HepG2 (cell line): ENCODE data around the gene KRTAP10-2. TPM values are rescaled to one million over a fixed set of nuclear protein-coding genes. Genes with fewer than 3 reads are reported as not detected.

Experiments used
- ATAC-seq: fragments of 200-7000 bp; cut with Tn5 transposase; 3 replicates; pipeline ENCODE4 v1.9.1; 2020; ENCODE audit warnings: mild to moderate bottlenecking, moderate library complexity
- BruUV-seq: library from RNA; stranded (reverse); fragments of 400-500 nt; replicated peaks from 2 replicates; lab custom pipeline; 2021; lab: Mats Ljungman, UMichigan
- CTCF ChIA-PET: fragments of 300-600 bp; formaldehyde crosslinking; extraction: SDS; loops from one replicate; lab custom pipeline; 2021; ENCODE audit warnings: low total read pairs, inconsistent platforms, low intra/inter-chr PET ratio; lab: Yijun Ruan, JAX
- POLR2A ChIA-PET: fragments of 350-600 bp; sonication (Branson Sonifier 250); formaldehyde crosslinking; loops from one replicate; lab custom pipeline; 2020; ENCODE audit warnings: antibody characterized with exemption, inconsistent platforms; lab: Yijun Ruan, JAX
- DNase-seq: peaks from one replicate; pipeline ENCODE4 v3.0.0-alpha.2; 2015; ENCODE audit warnings: low spot score
- FAIRE-seq: peaks from 3 replicates; lab custom pipeline; 2011; peaks lifted over from hg19 to GRCh38; lab: Jason Lieb, UNC
- H2AFZ ChIP-seq: one replicate; pipeline ENCODE4 v1.6.1; 2011; ENCODE audit warnings: low read length, inconsistent platforms
- H3K27ac ChIP-seq: fragments of 300-600 bp; 3 replicates; pipeline ENCODE4 v1.8.0; 2011; ENCODE audit warnings: mixed run types, mild to moderate bottlenecking, mixed read lengths, low read length, inconsistent platforms; ENCODE audit not compliant: insufficient read depth; ENCODE audit errors: extremely low read length
- H3K27me3 ChIP-seq, 2 experiments: fragments of 200-600 bp in 1 of 2; 2 replicates in 1 of 2; 3 replicates in 1 of 2; pipeline versions ENCODE4 v1.6.0 to v1.8.0; 2011; ENCODE audit warnings: low read length in 2 of 2, mild to moderate bottlenecking in 2 of 2, moderate library complexity in 2 of 2, inconsistent platforms in 1 of 2; ENCODE audit not compliant: insufficient read depth in 2 of 2, control insufficient read depth in 1 of 2
- H3K36me3 ChIP-seq, 2 experiments: fragments of 200-600 bp in 1 of 2; replicated peaks in 1 of 2; 2 replicates in 1 of 2; 3 replicates in 1 of 2; pipeline versions ENCODE4 v1.5.1 to v1.8.0; 2011; ENCODE audit warnings: low read length in 2 of 2, inconsistent platforms in 1 of 2; ENCODE audit not compliant: insufficient read depth in 2 of 2, control insufficient read depth in 1 of 2
- H3K4me1 ChIP-seq: 2 replicates; pipeline ENCODE4 v1.5.1; 2012; ENCODE audit warnings: low read length, inconsistent platforms; ENCODE audit not compliant: insufficient read depth
- H3K4me2 ChIP-seq: 2 replicates; pipeline ENCODE4 v1.6.0; 2011; ENCODE audit warnings: low read depth, low read length, inconsistent platforms
- H3K4me3 ChIP-seq, 3 experiments: fragments of 200-600 bp in 1 of 3; sonication (generic), shearing (Covaris generic) in 1 of 3; replicated peaks in 1 of 3; 2 replicates each; pipeline ENCODE4 v1.5.1; 2011 to 2016; ENCODE audit warnings: low read length in 3 of 3, inconsistent platforms in 2 of 3, low read depth in 2 of 3, mild to moderate bottlenecking in 2 of 3, control low read depth in 1 of 3, mixed read lengths in 1 of 3; ENCODE audit not compliant: insufficient read depth in 1 of 3
- H3K79me2 ChIP-seq: one replicate; pipeline ENCODE4 v1.6.1; 2011; ENCODE audit warnings: low read length, inconsistent platforms; ENCODE audit not compliant: insufficient read depth
- H3K9ac ChIP-seq: 2 replicates; pipeline ENCODE4 v1.6.0; 2011; ENCODE audit warnings: mild to moderate bottlenecking, low read depth, low read length, inconsistent platforms; ENCODE audit not compliant: insufficient read depth
- H3K9me3 ChIP-seq: 2 replicates; pipeline ENCODE4 v1.5.1; 2012; ENCODE audit warnings: mild to moderate bottlenecking, low read length
- H4K20me1 ChIP-seq: 2 replicates; pipeline ENCODE4 v1.6.0; 2011; ENCODE audit warnings: inconsistent platforms, mild to moderate bottlenecking, low read length, moderate library complexity; ENCODE audit not compliant: insufficient read depth
- ATF4 ChIP-seq, 2 experiments: fragments of 450-650 bp in 1 of 2; sonication (generic) in 1 of 2; formaldehyde crosslinking; IDR thresholded peaks; 2 replicates each; pipeline versions ENCODE4 v1.5.0 to v1.8.0; 2020 to 2022; ENCODE audit warnings: mild to moderate bottlenecking in 1 of 2, missing genetic modification reagents in 1 of 2
- BCL6 ChIP-seq: IDR thresholded peaks from 2 replicates; pipeline ENCODE4 v1.6.1; 2016; ENCODE audit warnings: missing genetic modification reagents, missing compliant biosample characterization
- EZH2 ChIP-seq: conservative IDR thresholded peaks from 2 replicates; pipeline ENCODE4 v1.6.1; 2012; ENCODE audit warnings: mild to moderate bottlenecking, low read depth, low read length, moderate library complexity
- GTF3A ChIP-seq: sonication (generic); formaldehyde crosslinking; conservative IDR thresholded peaks from 2 replicates; pipeline ENCODE4 v1.4.0; 2020; ENCODE audit warnings: mild to moderate bottlenecking, missing genetic modification reagents
- NCOA1 ChIP-seq: sonication (generic); formaldehyde crosslinking; IDR thresholded peaks from 2 replicates; pipeline ENCODE4 v1.9.0; 2021; ENCODE audit warnings: missing genetic modification reagents
- NFKBIZ ChIP-seq: IDR thresholded peaks from 2 replicates; pipeline ENCODE4 v1.6.1; 2018; ENCODE audit warnings: missing genetic modification reagents, missing compliant biosample characterization
- PHF5A ChIP-seq: IDR thresholded peaks from one replicate; pipeline ENCODE4 v1.6.1; 2018; ENCODE audit warnings: low read depth, missing genetic modification reagents; ENCODE audit not compliant: unreplicated experiment
- POLR2A ChIP-seq, 2 experiments: IDR thresholded peaks; 2 replicates each; pipeline ENCODE4 v1.6.1; 2011; ENCODE audit warnings: low read depth in 2 of 2, low read length in 2 of 2, mild to moderate bottlenecking in 1 of 2, moderate library complexity in 1 of 2; ENCODE audit not compliant: insufficient read depth in 1 of 2
- POLR2AphosphoS5 ChIP-seq: IDR thresholded peaks from 2 replicates; pipeline ENCODE4 v1.6.1; 2012; ENCODE audit warnings: low read depth, low read length
- SIX1 ChIP-seq: sonication (generic); formaldehyde crosslinking; IDR thresholded peaks from 2 replicates; pipeline ENCODE4 v1.4.0; 2020; ENCODE audit warnings: missing genetic modification reagents, borderline replicate concordance
- SNAPC2 ChIP-seq: sonication (generic); formaldehyde crosslinking; IDR thresholded peaks from 2 replicates; pipeline ENCODE4 v1.8.1; 2022; ENCODE audit warnings: mild to moderate bottlenecking, missing genetic modification reagents
- SUZ12 ChIP-seq: fragments of 150-350 bp; IDR thresholded peaks from 2 replicates; pipeline ENCODE4 v1.6.1; 2014; ENCODE audit warnings: low read depth, low read length
- TAF1 ChIP-seq: sonication (generic); formaldehyde crosslinking; IDR thresholded peaks from 2 replicates; pipeline ENCODE4 v1.4.0; 2020; ENCODE audit warnings: missing genetic modification reagents
- THRA ChIP-seq: sonication (generic); formaldehyde crosslinking; IDR thresholded peaks from 2 replicates; pipeline ENCODE4 v1.4.0; 2020; ENCODE audit warnings: missing genetic modification reagents, borderline replicate concordance
- TRIM22 ChIP-seq: fragments of 450-650 bp; IDR thresholded peaks from 2 replicates; pipeline ENCODE4 v1.6.1; 2017
- YEATS2 ChIP-seq: sonication (generic); formaldehyde crosslinking; IDR thresholded peaks from 2 replicates; pipeline ENCODE4 v1.4.0; 2020; ENCODE audit warnings: missing genetic modification reagents, borderline replicate concordance
- ZMYM2 ChIP-seq: sonication (generic); formaldehyde crosslinking; IDR thresholded peaks from 2 replicates; pipeline ENCODE4 v1.8.0; 2022; ENCODE audit warnings: mild to moderate bottlenecking, missing genetic modification reagents
- ZNF782 ChIP-seq: sonication (generic); formaldehyde crosslinking; IDR thresholded peaks from 2 replicates; pipeline ENCODE4 v1.4.0; 2020; ENCODE audit warnings: missing genetic modification reagents, mild to moderate bottlenecking, borderline replicate concordance
- WGBS: methylation state at CpG from one replicate; pipeline ENCODE4 v1.1.6; 2017; ENCODE audit warnings: low lambda C conversion rate; 5-methylcytosine and 5-hydroxymethylcytosine counted together
- in situ Hi-C: cut with HindIII; loops from 2 replicates; pipeline ENCODE4 v1.10.0; 2017; ENCODE audit warnings: low pct_unique_long_range_greater_than_20kb; ENCODE audit not compliant: extremely low pct_ligation_motif_present
- intact Hi-C: fragments of 100-400 bp; cut with micrococcal nuclease; formaldehyde crosslinking; loops from one replicate; pipeline ENCODE4 v1.10.0; 2022; ENCODE audit not compliant: unreplicated experiment
- polyA plus RNA-seq, 8 experiments: library from polyadenylated mRNA; depleted of rRNA in 3 of 8; stranded (reverse) in 7 of 8; unstranded in 1 of 8; fragments of >200 nt; fragmentation: Illumina TruSeq in 4 of 8; extraction: Trizol in 4 of 8; gene quantifications; 2 replicates each; pipeline versions ENCODE4 v1.2.1 to v1.2.3, GENCODE V29; 2011 to 2016; ENCODE audit warnings: low read depth in 4 of 8, missing spikeins in 1 of 8, mixed read lengths in 1 of 8; ENCODE audit not compliant: insufficient read depth in 1 of 8
- total RNA-seq, 5 experiments: library from RNA; depleted of rRNA; stranded (reverse); fragments of >200 nt; fragmentation: Illumina TruSeq; extraction: Trizol; gene quantifications; 2 replicates each; pipeline ENCODE4 v1.2.3, GENCODE V29; 2016; ENCODE audit warnings: low read depth in 1 of 5

The KRTAP10-2 gene
- total and polyA plus RNA-seq, 2 of the 13 experiments (the other 11 are each of a cell fraction or from before 2014, with no cell fraction given): not detected

GRCh38 chr21:44532712-44533111, 18.6 kb downstream of the KRTAP10-2 start:
- 63% methylated on average over 15 of the region's 16 CpGs for WGBS

GRCh38 chr21:44531606-44532564, 19.4 kb downstream of the KRTAP10-2 start:
- 51% methylated on average over 30 of the region's 30 CpGs for WGBS
- H3K4me1 ChIP-seq: no peaks in the 10 kb centered on the region
- no peak overlapping the region for H3K4me3 ChIP-seq
- no peak overlapping the region for H3K9ac ChIP-seq
- no peak overlapping the region for H2AFZ ChIP-seq
- H3K4me2 ChIP-seq: no peak overlapping the region
- BruUV-seq: no TSS peak
- ChIA-PET POLR2A (no interaction called here), CTCF (no interaction called here)
- H4K20me1 ChIP-seq: no peaks in the 10 kb centered on the region
- H3K36me3 ChIP-seq: no peaks in the 10 kb centered on the region
- in situ Hi-C loops: no loop called here
- no peaks in the 10 kb centered on the region for H3K9me3 ChIP-seq
- DNase-seq (no peak), FAIRE-seq (no peak), ATAC-seq (no peak)
- H3K79me2 ChIP-seq: no peaks in the 10 kb centered on the region
- intact Hi-C loops: no loop called here
- no peak overlapping the region for H3K27ac ChIP-seq
- peaks cover 0 to 14% of the 10 kb centered on the region in 2 experiments; a peak in 2 of 5 replicates for H3K27me3 ChIP-seq
- TF ChIP-seq YEATS2 (CRISPR knock-in tag): no peak
- TF ChIP-seq SIX1: no peak
- no peak for TF ChIP-seq ATF4 (CRISPR knock-in tag; IDR thresholded peaks at IDR 0.05)
- no peak for TF ChIP-seq BCL6
- no peak for TF ChIP-seq TAF1 (CRISPR knock-in tag)
- no peak for TF ChIP-seq THRA (CRISPR knock-in tag)
- no peak for TF ChIP-seq NFKBIZ (CRISPR knock-in tag)
- no peak for TF ChIP-seq PHF5A (CRISPR knock-in tag)
- no peak for TF ChIP-seq TRIM22
- no peak for TF ChIP-seq SUZ12
- TF ChIP-seq EZH2: no peak
- no peak for TF ChIP-seq ZNF782 (CRISPR knock-in tag)

More at GRCh38 chr21:44532712-44533111, 18.6 kb downstream of the KRTAP10-2 start:
- Histone ChIP-seq H3K4me1 (no peaks in the 10 kb centered on the region), H2AFZ (no peak overlapping the region), H3K79me2 (no peaks in the 10 kb centered on the region), H3K27ac (no peak overlapping the region), H3K27me3 (peaks cover 0 to 14% of the 10 kb centered on the region in 2 experiments; a peak in 2 of 5 replicates), H3K9ac (no peak overlapping the region), H3K4me3 (no peak overlapping the region), H3K36me3 (no peaks in the 10 kb centered on the region), H4K20me1 (no peaks in the 10 kb centered on the region), H3K9me3 (no peaks in the 10 kb centered on the region), H3K4me2 (no peak overlapping the region)
- ChIA-PET POLR2A (no interaction called here), CTCF (no interaction called here)
- DNase-seq (no peak), ATAC-seq (no peak), FAIRE-seq (no peak)
- TF ChIP-seq POLR2AphosphoS5: no peak
- no peak for TF ChIP-seq ZMYM2 (CRISPR knock-in tag)
- TF ChIP-seq NCOA1: no peak
- no peak for TF ChIP-seq POLR2A (IDR thresholded peaks at IDR 0.05; ENCODE audit: insufficient read depth in 1 of 2, low read depth in 2 of 2, low read length in 2 of 2)
- TF ChIP-seq SNAPC2 (CRISPR knock-in tag): no peak
- TF ChIP-seq GTF3A (CRISPR knock-in tag): no peak
- intact Hi-C loops (no loop called here), in situ Hi-C loops (no loop called here)
- no TSS peak for BruUV-seq
